ENCODE data around the gene GPC6.

Gene GPC6

DNA sequence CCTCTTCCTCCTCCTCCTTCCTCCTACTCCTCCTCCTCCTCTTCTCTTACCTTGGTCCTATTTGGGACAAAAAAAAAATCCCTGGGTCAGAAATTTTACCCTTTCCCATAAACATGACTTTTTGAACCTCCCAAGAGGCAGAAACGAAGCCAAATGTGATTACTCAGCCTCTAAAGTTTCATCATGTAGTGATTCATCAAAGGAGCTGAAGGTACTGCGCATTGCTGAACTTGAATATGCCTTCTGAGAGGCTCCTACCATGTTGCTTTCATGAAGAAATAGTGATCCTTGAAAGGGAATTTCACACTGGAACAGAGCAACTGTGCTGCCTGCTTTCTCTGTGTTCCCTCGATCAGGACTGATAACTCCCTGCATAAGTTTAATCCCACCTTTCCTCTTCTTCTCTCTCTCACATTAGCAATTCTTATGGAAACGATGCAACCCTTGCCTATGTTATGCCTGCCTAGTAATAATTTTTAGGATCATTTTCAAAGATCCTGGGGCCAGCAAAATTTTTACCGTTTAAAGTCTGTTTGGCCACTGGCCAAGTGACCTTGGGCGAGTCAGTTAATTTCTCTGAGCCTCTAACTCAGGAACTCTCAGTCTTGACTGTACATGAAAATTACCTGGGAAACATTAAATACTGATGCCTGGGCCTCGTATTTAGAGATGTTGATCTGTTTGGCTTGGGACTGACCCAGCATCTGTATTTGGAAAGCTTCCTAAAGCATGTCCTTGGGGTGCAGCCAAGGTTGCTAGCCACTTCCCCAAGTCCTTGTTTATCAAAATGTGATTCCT lies 1103.3 kb downstream of the GPC6 start:
- TF ChIP-seq, protein P1, sequence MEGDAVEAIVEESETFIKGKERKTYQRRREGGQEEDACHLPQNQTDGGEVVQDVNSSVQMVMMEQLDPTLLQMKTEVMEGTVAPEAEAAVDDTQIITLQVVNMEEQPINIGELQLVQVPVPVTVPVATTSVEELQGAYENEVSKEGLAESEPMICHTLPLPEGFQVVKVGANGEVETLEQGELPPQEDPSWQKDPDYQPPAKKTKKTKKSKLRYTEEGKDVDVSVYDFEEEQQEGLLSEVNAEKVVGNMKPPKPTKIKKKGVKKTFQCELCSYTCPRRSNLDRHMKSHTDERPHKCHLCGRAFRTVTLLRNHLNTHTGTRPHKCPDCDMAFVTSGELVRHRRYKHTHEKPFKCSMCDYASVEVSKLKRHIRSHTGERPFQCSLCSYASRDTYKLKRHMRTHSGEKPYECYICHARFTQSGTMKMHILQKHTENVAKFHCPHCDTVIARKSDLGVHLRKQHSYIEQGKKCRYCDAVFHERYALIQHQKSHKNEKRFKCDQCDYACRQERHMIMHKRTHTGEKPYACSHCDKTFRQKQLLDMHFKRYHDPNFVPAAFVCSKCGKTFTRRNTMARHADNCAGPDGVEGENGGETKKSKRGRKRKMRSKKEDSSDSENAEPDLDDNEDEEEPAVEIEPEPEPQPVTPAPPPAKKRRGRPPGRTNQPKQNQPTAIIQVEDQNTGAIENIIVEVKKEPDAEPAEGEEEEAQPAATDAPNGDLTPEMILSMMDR (IDR thresholded peaks at IDR 0.05; ENCODE audit: low read depth, low read length) = no peak
- H3K4me3 ChIP-seq (ENCODE audit: low read depth, low read length) = no peak overlapping the region

DNA sequence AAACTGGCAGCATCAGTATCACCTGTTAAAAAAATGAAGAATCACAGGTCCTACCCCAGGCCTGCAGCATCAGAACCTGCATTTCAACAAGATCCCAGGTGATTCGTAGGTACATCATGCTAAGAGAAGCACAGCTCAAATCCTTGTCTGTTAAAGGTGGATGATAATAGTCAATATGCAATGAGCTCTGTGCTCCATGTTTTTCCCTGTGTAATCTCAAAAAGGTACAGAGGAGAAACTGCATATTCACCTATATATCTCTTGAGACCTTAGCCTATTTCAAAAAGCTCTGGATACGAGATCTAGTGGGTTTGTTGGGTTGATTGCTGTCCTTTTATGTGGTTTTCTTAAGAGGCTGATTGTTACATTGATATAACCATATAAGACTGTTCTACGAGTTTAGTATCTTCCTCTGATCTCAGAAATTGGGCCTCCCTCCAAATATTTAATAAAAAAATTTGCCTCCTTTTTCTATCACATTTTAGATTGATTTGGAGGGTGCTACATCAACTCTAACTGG lies 1104.0 kb downstream of the GPC6 start:
- no peak overlapping the region for H3K4me3 ChIP-seq (ENCODE audit: low read depth, low read length)
- TF ChIP-seq, protein P1 (IDR thresholded peaks at IDR 0.05; ENCODE audit: low read depth, low read length) = no peak

DNA sequence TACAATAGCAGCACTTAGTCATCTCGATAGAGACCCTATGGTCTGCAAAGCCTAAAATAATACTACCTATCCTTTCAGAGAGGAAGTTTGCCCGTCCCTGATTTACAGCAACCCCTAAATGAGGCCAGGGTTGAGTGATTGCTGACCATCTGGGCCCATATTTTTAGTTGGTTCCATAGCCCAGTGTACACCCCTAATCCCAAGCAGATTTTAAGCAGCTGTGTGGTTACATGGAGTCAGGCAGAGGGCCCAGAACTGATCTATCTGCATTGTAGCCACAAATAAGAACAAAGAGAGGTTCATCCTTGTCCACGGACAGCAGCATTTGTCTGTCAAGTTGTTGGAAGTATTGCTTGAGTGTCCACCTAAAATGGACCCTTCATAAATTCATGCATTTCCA lies 1104.7 kb downstream of the GPC6 start:
- TF ChIP-seq, protein P1 (IDR thresholded peaks at IDR 0.05; ENCODE audit: low read depth, low read length) = no peak
- H3K4me3 ChIP-seq (ENCODE audit: low read depth, low read length) = no peak overlapping the region

DNA sequence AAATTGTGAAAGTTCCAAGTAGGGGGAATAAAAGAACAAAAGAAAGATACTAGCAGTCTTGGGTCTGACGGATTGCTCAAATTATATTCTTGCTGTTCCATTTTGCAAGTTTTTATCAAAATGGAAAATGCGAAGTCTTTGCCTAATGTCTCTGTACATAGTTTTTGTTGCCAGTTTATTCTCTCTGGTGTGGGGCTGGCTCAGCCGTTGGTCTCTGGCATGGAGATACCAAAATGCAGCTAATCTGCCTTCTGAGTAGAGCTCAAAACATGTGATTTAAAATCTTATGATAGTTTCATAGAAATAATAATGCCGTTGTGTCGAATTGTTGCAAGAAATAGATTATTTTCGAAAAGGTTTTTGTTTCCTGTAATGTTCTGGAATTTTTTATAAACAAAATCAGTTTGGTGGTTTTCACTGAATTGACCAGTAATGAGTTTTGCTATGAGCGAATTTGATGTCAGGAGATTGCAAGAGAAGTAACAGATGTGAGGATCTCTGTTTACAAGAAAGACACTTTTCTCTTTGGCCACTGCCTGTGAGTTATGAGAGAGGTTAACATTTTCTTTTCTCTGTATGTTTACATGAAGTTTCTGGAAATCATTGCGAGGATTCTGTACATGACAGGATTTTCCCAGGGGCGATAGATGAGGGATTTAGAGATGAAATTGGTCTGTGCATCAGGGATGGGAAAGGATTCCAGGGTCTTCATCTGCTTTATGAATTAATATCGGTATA lies 1105.9 kb downstream of the GPC6 start:
- TF ChIP-seq, protein P1 (IDR thresholded peaks at IDR 0.05; ENCODE audit: low read depth, low read length) = no peak
- H3K4me3 ChIP-seq (ENCODE audit: low read depth, low read length) = no peak overlapping the region

DNA sequence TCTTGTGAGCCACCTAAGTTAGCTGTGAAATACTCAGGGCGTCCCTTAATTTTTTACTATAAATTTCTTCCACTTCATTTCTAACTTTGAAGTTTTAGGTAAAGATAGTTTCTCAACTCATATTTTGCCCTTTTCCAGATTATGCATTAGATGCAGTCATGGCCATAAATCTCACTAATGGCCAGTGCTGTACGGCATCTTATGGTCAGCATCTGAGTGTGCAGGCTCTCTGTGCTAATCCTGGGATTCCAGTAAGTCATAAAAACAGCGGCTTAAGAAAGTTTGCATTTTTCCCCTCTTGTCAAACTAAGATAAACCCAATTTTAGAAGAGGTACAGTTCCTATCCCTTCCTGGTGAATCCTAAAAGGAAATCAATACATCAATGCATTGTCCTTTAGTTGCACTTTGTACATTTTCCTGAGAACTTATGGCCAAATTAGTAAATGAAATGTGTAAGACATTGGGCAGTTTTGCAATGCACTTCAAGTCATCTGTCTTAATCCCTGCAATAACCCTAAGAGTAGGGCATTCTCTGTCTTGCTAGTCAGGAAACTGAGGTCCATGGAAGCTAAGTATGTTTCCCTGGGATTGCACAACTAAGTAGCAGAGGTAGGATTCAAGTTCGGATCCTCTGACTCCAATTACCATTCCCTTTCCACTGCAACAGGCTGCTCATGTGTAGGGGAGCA lies 1106.7 kb downstream of the GPC6 start:
- TF ChIP-seq, protein P1 (IDR thresholded peaks at IDR 0.05; ENCODE audit: low read depth, low read length) = no peak
- no peak overlapping the region for H3K4me3 ChIP-seq (ENCODE audit: low read depth, low read length)

DNA sequence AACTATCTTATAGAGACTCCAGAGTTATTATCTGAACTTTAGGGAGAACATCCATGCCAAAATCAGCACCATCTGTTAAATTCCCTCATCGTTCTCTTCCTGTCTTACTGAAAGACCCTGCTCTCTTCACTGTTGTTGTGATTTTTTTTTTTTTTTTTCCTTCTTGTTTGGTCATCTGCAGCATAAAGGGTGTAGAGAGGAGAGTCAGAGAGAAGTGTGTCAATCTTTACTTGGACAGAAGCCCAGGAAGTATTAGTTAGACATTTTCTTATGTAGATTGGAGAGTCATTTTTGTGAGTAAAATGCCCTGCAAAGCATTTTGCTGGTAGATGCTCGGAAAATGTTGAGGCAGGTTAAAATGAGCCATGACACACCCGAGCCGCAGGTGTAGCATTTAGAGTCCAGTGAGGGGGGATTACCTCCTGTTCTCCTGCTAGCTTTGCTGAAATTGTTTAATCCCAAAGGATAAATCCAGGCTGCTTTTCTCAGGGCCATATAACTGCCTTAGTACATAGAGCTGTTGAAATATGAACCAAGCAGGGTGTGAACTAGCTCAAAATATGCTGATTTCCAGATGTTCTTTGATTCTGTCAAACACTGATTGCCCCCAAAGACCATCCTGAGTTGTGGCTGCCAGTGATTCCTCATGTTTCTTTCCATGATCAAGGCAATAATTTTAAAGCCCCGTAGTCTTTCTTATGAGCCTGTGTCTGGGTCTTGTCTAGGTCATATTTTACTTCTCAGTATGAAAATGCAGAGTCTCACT lies 1109.3 kb downstream of the GPC6 start:
- no peak overlapping the region for H3K4me3 ChIP-seq (ENCODE audit: low read depth, low read length)
- TF ChIP-seq, protein P1 (IDR thresholded peaks at IDR 0.05; ENCODE audit: low read depth, low read length) = no peak

Measured in WI38 (cell line).